D721Med (cell line): Measurements from ENCODE around the gene DGKQ.

Experiments
- DNase-seq: peaks from one replicate; pipeline ENCODE4 v3.0.0; 2011; ENCODE audit warnings: low spot score; ENCODE audit not compliant: insufficient read length
- FAIRE-seq: peaks from 2 replicates; lab custom pipeline; 2011; peaks lifted over from hg19 to GRCh38; lab: Jason Lieb, UNC
- CTCF ChIP-seq: IDR thresholded peaks from 2 replicates; pipeline ENCODE4 v1.5.1; 2012; ENCODE audit warnings: mild to moderate bottlenecking, control low read depth; ENCODE audit not compliant: insufficient read depth; ENCODE audit errors: missing control alignments

The DGKQ gene

DNA sequence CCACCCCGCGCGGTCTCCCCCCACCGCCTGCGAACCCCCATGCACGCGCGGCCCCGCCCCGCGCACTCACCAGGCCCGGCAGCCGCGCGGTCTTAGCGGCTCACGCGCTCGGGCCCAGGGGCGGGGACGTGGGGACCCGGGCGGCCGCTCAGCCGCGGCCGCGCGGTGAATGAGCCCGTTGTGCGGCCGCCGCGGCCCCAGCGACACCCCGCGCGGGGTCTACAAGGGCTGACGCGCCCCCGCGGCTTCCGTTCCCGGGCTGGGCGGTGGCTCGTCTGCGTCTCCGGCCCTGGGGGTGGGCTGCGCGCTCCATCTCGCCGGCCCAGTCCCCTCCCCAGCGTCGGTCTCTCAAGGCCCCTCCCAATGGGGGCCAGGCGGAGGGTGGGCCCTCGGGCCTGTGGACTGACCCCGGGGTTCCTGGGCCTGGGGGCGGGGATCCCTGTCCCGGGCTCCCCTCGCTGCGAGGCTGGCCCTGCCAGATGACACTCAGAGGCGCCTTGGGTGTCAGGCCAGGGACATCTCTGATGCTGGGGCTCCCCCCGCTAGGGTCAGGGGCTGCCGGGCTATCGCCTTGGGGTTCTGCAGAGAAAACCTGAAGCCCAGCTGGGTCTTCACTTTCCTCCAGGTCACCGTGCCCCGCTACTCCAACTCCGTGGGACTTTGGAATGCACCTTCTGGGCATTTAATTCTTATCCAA, 24.2 kb upstream of the DGKQ start:
- DNase-seq (peak; percentile 83), FAIRE-seq (no peak)
- TF ChIP-seq CTCF = no peak

DNA sequence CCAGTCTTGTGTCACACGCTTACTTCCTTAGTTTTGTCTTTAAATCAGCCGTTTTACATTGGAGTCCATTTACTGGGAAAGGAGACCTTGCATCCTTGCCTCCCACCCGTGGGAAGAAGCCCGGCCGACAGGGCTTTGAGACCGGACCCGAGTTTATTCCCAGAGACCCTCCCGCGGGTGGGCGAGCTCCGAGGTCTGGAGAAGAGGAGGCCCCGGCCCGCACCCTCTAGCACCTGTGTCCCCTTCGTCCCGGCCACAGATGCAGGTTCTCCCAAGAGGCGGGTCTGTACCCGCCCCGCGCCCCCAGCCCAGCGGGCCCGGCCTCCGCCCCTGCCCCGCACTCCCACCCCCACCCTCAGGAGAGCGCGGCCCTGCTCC, 23.6 kb upstream of the DGKQ start:
- FAIRE-seq (no peak), DNase-seq (no peak)
- TF ChIP-seq CTCF = no peak

- DNase-seq = no peak
- no peak for TF ChIP-seq CTCF
- FAIRE-seq = no peak
Measured at GRCh38 chr4:996030-996996, 22.9 kb upstream of the DGKQ start.

DNA sequence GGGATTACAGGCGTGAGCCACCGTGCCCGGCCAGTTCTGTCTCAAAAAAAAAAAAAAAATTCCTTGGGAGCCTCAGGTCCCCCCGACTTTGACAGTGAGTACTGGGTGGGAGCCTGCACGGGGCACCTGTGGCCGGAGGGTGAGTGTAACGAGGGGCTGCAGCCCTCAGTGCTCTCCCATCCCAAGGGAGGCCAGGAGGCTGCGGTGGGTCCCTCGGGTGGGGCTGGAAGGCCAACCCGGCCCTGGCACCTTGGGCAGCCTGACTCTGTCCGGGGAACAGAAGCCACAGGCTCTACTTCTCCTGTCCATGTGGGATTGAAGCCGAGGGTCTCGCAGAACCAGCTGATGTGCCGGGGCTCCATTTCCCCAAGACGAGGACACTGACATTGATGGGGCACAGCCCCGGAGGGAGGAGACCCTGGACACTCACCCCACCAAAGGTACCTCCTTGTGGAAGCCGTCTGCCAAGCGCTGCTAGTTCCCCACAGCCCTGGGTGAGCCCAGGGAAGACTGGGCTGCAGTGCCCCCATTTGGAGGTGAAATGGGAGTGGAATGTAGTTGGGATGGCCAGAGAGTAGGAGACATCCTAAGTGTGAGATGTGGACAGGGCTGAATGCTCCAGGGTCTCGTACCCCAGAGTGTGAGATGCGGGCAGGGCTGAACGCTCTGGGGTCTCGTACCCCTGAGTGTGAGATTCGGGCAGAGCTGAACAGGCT, 22.1 kb upstream of the DGKQ start:
- DNase-seq = no peak
- TF ChIP-seq CTCF = no peak
- FAIRE-seq = no peak

- no peak for DNase-seq
- FAIRE-seq = no peak
Measured at GRCh38 chr4:993111-994029, 20.0 kb upstream of the DGKQ start, which contains the start of gene SLC26A1. SLC26A1 (minus strand) TSS chr4:993404; CDS start chr4:991703, 1,701 bp downstream.

More at GRCh38 chr4:993111-994029, 20.0 kb upstream of the DGKQ start, which contains the start of gene SLC26A1:
- TF ChIP-seq CTCF = no peak
